ENCODE results near the gene GM2A. TPM values are rescaled to one million over a fixed set of nuclear protein-coding genes. Genes with fewer than 3 reads are reported as not detected.
"Not testable (repeated sequence)": the region's sequence is repeated elsewhere in the genome, so short reads cannot be mapped to it uniquely, and the experiment has no call there.

The GM2A gene
- total RNA-seq, 1 donor from 2014 or later = 20.4 TPM

DNA sequence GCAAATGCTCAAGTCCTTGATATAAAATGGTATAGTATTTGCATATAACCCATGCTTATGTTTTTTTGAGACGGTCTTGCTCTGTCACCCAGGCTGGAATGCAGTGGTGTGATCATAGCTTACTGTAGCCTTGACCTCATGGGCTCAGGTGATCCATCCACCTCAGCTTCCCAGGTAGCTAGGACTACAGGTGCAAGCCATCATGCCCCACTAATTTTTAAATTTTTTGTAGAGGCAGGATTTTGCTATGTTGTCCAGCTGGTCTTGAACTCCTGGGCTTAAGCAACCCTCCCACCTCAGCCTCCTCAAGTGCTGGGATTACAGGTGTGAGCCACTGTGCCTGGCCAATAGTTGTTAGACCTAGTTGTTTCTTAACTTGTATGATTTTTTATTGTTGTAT, 33.3 kb downstream of the GM2A start:
- H3K27me3 Mint-ChIP-seq (ENCODE audit: low read depth) = peaks cover 3% of the 10 kb centered on the region
- intact Hi-C loops (cut with micrococcal nuclease) = no loop called here
- peaks cover 6% of the 10 kb centered on the region for H3K4me1 Mint-ChIP-seq (ENCODE audit: low read depth)
- no peak overlapping the region for H3K27ac Mint-ChIP-seq
- DNase-seq (ENCODE audit: low spot score) = no peak
- H3K36me3 Mint-ChIP-seq (ENCODE audit: low read depth) = no peaks in the 10 kb centered on the region
- no peaks in the 10 kb centered on the region for H3K9me3 Mint-ChIP-seq
- no peak overlapping the region for H3K4me3 Mint-ChIP-seq (ENCODE audit: low read depth)

- peaks cover 3% of the 10 kb centered on the region for H3K27me3 Mint-ChIP-seq (ENCODE audit: low read depth)
- H3K4me3 Mint-ChIP-seq (ENCODE audit: low read depth) = no peak overlapping the region
- DNase-seq (ENCODE audit: low spot score) = no peak
- no peak overlapping the region for H3K27ac Mint-ChIP-seq
- H3K4me1 Mint-ChIP-seq (ENCODE audit: low read depth) = peaks cover 6% of the 10 kb centered on the region
- intact Hi-C loops (cut with micrococcal nuclease) = no loop called here
- no peaks in the 10 kb centered on the region for H3K9me3 Mint-ChIP-seq
- H3K36me3 Mint-ChIP-seq (ENCODE audit: low read depth) = no peaks in the 10 kb centered on the region
Measured at GRCh38 chr5:151288180-151288579, 35.2 kb downstream of the GM2A start.

GRCh38 chr5:151293624-151294023, 40.6 kb downstream of the GM2A start:
- Mint-ChIP-seq H3K4me1 (ENCODE audit: low read depth) (no peaks in the 10 kb centered on the region), H3K27ac (no peak overlapping the region), H3K36me3 (ENCODE audit: low read depth) (no peaks in the 10 kb centered on the region), H3K4me3 (ENCODE audit: low read depth) (no peak overlapping the region), H3K9me3 (no peaks in the 10 kb centered on the region), H3K27me3 (ENCODE audit: low read depth) (peaks cover 1% of the 10 kb centered on the region)
- no peak for DNase-seq (ENCODE audit: low spot score)
- intact Hi-C loops (cut with micrococcal nuclease) = no loop called here

GRCh38 chr5:151295138-151295537, 42.2 kb downstream of the GM2A start:
- Mint-ChIP-seq H3K4me3 (ENCODE audit: low read depth) (no peak overlapping the region), H3K27me3 (ENCODE audit: low read depth) (peaks cover 1% of the 10 kb centered on the region)
- intact Hi-C loops (cut with micrococcal nuclease) = no loop called here

DNA sequence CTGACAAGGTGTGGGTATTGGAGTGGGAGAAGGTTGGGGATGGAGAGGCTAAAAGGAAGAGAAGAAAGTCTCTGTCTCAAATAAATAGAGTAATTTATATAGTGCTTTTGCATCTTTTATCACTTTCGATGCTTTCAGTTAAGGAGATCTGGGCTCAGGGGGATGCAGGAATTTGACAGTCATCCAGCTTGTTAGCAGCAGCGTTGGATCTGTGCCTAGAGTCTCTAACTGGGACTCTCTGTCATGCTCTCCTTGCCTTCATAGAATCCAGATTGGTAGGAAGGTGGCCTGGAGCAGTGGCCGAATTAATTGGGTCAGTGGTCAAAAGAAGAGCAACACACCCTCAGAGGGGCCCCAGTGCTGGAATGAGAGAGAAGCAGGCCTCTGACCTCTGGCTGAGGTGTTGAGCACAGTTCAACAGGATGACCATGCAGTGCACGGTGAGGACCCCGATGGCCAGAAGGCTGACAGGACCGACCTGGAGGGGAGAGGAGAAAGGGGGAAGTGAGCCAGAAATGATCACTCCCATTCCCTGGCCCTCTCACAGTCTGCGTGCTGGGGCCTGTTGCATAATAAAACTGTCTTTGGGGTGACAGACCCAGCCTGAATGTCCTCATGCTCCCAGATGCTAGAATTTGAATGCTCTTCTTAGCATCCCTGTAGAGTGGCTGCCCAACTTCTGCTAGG, 42.9 kb downstream of the GM2A start:
- Mint-ChIP-seq H3K4me1 (ENCODE audit: low read depth) (no peaks in the 10 kb centered on the region), H3K27me3 (ENCODE audit: low read depth) (peaks cover 3% of the 10 kb centered on the region), H3K4me3 (ENCODE audit: low read depth) (no peak overlapping the region), H3K9me3 (no peaks in the 10 kb centered on the region), H3K36me3 (ENCODE audit: low read depth) (no peaks in the 10 kb centered on the region), H3K27ac (no peak overlapping the region)
- DNase-seq (ENCODE audit: low spot score) = no peak
- intact Hi-C loops (cut with micrococcal nuclease) = no loop called here

More at GRCh38 chr5:151295138-151295537, 42.2 kb downstream of the GM2A start:
- H3K9me3 Mint-ChIP-seq = no peaks in the 10 kb centered on the region
- H3K4me1 Mint-ChIP-seq (ENCODE audit: low read depth) = no peaks in the 10 kb centered on the region
- no peak for DNase-seq (ENCODE audit: low spot score)
- no peak overlapping the region for H3K27ac Mint-ChIP-seq
- H3K36me3 Mint-ChIP-seq (ENCODE audit: low read depth) = no peaks in the 10 kb centered on the region

DNA sequence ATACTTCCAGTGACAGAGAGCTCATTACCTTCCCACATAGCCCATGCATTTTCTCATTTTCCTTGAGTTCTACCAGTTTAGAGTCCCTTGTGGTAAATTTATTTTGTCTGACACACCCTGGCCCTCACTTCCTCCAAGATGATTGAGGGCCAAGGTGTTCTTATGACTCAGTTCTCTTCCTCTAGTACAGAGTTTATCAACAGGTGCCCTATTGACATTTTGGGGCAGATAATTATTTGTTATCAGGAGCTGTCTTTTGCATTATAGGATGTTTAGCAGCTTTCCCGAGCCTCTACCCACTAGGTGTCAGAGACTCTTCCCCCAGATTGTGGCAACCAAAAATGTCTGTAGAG, 43.5 kb downstream of the GM2A start:
- Mint-ChIP-seq H3K4me1 (ENCODE audit: low read depth) (no peaks in the 10 kb centered on the region), H3K27me3 (ENCODE audit: low read depth) (peaks cover 8% of the 10 kb centered on the region), H3K27ac (no peak overlapping the region), H3K9me3 (no peaks in the 10 kb centered on the region), H3K36me3 (ENCODE audit: low read depth) (no peaks in the 10 kb centered on the region), H3K4me3 (ENCODE audit: low read depth) (no peak overlapping the region)
- intact Hi-C loops (cut with micrococcal nuclease) = no loop called here
- no peak for DNase-seq (ENCODE audit: low spot score)

DNA sequence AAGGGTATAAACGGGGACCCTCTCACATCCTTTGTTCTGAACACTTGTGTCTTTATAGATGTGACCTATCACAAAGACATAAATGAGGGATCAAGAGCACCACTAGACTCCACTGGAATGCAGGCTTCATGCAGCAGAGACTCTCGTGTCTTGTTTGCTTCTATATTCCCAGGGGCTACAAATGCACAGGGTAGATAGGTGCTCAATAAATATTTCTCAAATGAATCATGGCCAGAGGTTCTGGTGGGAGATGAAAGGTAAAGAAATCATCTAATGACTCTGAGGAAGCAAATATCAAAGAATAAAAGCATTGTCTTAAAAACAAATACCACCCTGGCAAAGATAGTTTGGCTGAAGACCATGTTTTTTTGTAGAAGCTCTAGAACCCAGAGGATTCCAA, 44.0 kb downstream of the GM2A start:
- H3K36me3 Mint-ChIP-seq (ENCODE audit: low read depth) = no peaks in the 10 kb centered on the region
- H3K9me3 Mint-ChIP-seq = no peaks in the 10 kb centered on the region
- no peak overlapping the region for H3K4me3 Mint-ChIP-seq (ENCODE audit: low read depth)
- no peak overlapping the region for H3K27ac Mint-ChIP-seq
- peaks cover 11% of the 10 kb centered on the region for H3K27me3 Mint-ChIP-seq (ENCODE audit: low read depth)
- no peak for DNase-seq (ENCODE audit: low spot score)
- intact Hi-C loops (cut with micrococcal nuclease) = no loop called here
- H3K4me1 Mint-ChIP-seq (ENCODE audit: low read depth) = no peaks in the 10 kb centered on the region

DNA sequence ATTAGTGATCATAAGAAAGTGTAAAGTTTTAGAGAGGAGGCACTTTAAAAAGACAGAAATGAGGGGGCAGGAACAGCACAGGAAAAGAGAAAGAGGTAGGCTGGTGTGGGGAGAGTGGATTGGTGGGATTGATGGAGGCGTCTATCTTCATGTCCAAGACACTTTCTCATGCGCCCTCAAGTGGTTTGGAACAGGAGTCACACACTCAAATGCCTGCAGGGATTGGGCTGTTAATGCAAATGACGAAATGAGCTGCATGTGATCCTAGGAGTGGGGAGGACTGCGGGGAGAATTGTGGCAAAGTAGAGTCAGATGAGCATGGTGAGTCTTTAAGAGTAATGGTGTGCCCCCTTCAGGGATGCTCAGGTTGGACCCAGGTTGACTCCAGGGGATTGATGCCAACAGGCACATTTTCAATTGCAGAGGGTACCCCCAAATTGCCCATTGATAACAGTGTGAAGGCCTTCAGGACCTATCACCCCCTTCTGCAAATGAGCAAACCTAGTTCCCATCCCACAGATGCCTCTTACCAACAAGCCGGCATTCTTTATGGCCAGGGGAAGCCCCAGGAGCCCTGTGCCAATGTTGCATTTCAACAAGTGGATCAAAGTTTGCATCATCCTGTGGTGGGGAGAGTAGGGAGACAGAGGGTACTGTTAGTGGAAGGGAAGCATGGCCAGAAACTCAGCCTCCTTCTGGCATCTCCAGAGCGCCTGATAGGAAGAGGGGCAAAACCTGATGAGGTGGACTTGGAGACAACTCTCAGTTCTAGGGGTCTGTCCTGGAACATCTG, 45.3 kb downstream of the GM2A start:
- H3K27me3 Mint-ChIP-seq (ENCODE audit: low read depth) = peaks cover 19% of the 10 kb centered on the region
- no peaks in the 10 kb centered on the region for H3K4me1 Mint-ChIP-seq (ENCODE audit: low read depth)
- intact Hi-C loops (cut with micrococcal nuclease) = no loop called here
- H3K27ac Mint-ChIP-seq = no peak overlapping the region
- no peaks in the 10 kb centered on the region for H3K9me3 Mint-ChIP-seq
- DNase-seq (ENCODE audit: low spot score) = no peak
- H3K4me3 Mint-ChIP-seq (ENCODE audit: low read depth) = no peak overlapping the region
- H3K36me3 Mint-ChIP-seq (ENCODE audit: low read depth) = no peaks in the 10 kb centered on the region

DNA sequence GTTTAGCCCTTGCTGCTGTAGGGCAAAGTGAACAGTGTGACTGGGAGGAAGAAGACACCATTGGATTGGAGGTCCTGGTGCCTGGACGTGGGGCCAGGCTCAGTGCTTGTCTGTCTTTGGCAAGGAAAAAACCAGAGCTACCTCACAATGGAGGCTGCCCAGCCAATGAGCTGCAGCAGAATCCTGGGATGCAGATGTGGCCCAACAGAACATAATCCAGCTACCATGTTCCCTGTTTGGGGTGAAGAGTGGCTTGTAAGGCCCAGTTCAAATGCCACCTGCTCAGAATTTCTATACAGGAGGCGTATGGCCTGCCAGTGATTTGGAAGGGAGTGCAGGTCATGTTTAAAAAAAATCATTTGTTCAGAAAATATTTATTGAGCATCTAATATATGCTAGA, 50.7 kb downstream of the GM2A start, which contains the start of gene SLC36A3:
SLC36A3 (minus strand) TSS at position 101 of the 400 bp plus-strand sequence. CDS start 412 bp downstream, outside the sequence.
- intact Hi-C loops (cut with micrococcal nuclease) = no loop called here
- Mint-ChIP-seq H3K27ac (no peak within 1 kb of the TSS), H3K4me3 (ENCODE audit: low read depth) (no peak within 1 kb of the TSS), H3K9me3 (no peaks in the 10 kb centered on the region), H3K27me3 (ENCODE audit: low read depth) (peaks cover 47% of the 10 kb centered on the region), H3K4me1 (ENCODE audit: low read depth) (no peaks in the 10 kb centered on the region), H3K36me3 (ENCODE audit: low read depth) (no peaks in the 10 kb centered on the region)
- no peak for DNase-seq (ENCODE audit: low spot score)

- peaks cover 10% of the 10 kb centered on the region for H3K9me3 Mint-ChIP-seq
- H3K27ac Mint-ChIP-seq; intact Hi-C loops (cut with micrococcal nuclease); H3K36me3 Mint-ChIP-seq (ENCODE audit: low read depth); DNase-seq (ENCODE audit: low spot score); H3K4me1 Mint-ChIP-seq (ENCODE audit: low read depth); H3K4me3 Mint-ChIP-seq (ENCODE audit: low read depth): not testable (repeated sequence)
- peaks cover 35% of the 10 kb centered on the region for H3K27me3 Mint-ChIP-seq (ENCODE audit: low read depth)
Measured at GRCh38 chr5:151309266-151309665, 56.3 kb downstream of the GM2A start.

DNA sequence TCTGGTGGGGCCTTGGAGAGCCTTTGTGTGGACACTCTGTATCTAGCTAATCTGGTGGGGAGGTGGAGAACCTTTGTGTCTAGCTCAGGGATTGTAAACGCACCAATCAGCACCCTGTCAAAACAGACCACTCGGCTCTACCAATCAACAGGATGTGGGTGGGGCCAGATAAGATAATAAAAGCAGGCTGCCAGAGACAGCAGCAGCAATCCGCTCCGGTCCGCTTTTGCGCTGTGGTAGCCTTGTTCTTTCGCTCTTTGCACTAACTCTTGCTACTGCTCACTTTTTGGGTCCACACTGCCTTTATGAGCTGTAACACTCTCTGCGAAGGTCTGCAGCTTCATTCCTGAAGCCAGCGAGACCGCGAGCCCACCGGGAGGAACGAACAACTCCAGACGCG, 56.8 kb downstream of the GM2A start:
- H3K27ac Mint-ChIP-seq; intact Hi-C loops (cut with micrococcal nuclease); H3K4me3 Mint-ChIP-seq (ENCODE audit: low read depth); DNase-seq (ENCODE audit: low spot score); H3K36me3 Mint-ChIP-seq (ENCODE audit: low read depth); H3K4me1 Mint-ChIP-seq (ENCODE audit: low read depth): not testable (repeated sequence)
- Mint-ChIP-seq H3K27me3 (ENCODE audit: low read depth) (peaks cover 34% of the 10 kb centered on the region), H3K9me3 (peaks cover 10% of the 10 kb centered on the region)

GRCh38 chr5:151310932-151311331, 57.9 kb downstream of the GM2A start:
- Mint-ChIP-seq H3K9me3 (peaks cover 10% of the 10 kb centered on the region), H3K4me1 (ENCODE audit: low read depth) (no peaks in the 10 kb centered on the region), H3K27me3 (ENCODE audit: low read depth) (peaks cover 33% of the 10 kb centered on the region), H3K27ac (no peak overlapping the region), H3K4me3 (ENCODE audit: low read depth) (no peak overlapping the region), H3K36me3 (ENCODE audit: low read depth) (no peaks in the 10 kb centered on the region)
- DNase-seq (ENCODE audit: low spot score) = no peak
- intact Hi-C loops (cut with micrococcal nuclease) = no loop called here

DNA sequence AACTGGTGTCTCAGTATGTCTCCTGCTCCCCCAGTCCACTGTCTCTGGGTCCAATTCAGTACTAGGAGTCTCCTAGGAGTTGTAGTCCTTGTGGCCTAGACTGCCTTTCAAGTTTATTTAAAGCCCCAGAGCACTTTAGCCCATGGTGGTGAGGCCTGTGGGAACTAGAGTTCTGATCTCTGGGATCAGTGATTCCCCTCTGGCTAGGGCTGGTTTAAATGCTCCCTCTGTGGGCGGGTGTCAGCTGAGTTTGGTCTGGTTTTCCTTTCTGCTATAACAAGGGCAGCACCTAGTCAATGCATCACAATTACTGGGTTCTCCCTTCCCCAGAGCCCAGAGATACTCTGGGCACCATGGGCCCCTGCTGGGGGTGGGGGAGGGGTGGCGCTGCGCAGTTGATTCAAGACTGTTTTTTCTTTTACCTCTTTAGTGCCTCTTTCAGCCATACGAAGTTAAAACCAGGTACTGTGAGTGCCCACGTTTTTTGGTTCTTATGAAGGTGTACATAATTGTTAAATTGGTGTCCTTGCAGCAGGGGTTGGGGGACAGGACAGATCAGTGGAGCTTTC, 59.9 kb downstream of the GM2A start:
- Mint-ChIP-seq H3K4me3 (ENCODE audit: low read depth) (no peak overlapping the region), H3K4me1 (ENCODE audit: low read depth) (no peaks in the 10 kb centered on the region), H3K9me3 (peaks cover 10% of the 10 kb centered on the region), H3K27me3 (ENCODE audit: low read depth) (peaks cover 19% of the 10 kb centered on the region), H3K27ac (no peak overlapping the region), H3K36me3 (ENCODE audit: low read depth) (no peaks in the 10 kb centered on the region)
- no peak for DNase-seq (ENCODE audit: low spot score)
- intact Hi-C loops (cut with micrococcal nuclease) = no loop called here

Data from activated T-helper 2 cell treated with anti-CD3 and anti-CD28 coated beads, Interferon-gamma antibody, Interleukin-2, Interleukin-4, amounts not matched to agents 10 μg/mL and 5 μg/mL and 100 μg/mL, durations not matched to agents 14 hours and 24 hours and 36 hours (primary cell).